NCI-H510A (cell line): Measurements from ENCODE around the gene GAPT.

Experiments used
- DNase-seq: peaks from one replicate; lab custom pipeline; 2025; lab: John Stamatoyannopoulos, UW

Gene GAPT

GRCh38 chr5:58491216-58491892 lies at the start of gene GAPT:
TSS of gene GAPT (plus strand) at chr5:58491435. CDS start at chr5:58494537, 3,102 bp downstream.
- no peak for DNase-seq

GRCh38 chr5:58444805-58445204 lies 46.4 kb upstream of the GAPT start:
- DNase-seq = no peak

DNA sequence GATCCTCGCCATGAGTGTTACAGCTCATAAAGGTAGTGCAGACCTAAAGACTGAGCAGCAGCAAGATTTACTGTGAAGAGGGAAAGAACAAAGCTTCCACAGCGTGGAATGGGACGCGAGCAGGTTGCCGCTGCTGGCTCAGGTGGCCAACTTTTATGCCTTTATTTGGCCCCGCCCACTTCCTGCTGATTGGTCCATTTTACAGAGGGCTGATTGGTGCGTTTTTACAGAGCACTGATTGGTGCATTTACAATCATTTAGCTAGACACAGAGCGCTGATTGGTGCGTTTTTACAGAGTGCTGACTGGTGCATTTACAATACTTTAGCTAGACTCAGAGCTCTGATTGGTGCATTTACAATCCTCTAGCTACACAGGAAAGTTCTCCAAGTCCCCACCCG lies 45.2 kb upstream of the GAPT start:
- no peak for DNase-seq

GRCh38 chr5:58447226-58447625 lies 44.0 kb upstream of the GAPT start:
- DNase-seq = no peak

- DNase-seq = no peak
These were observed 41.2 kb upstream of the GAPT start for GRCh38 chr5:58450018-58450417.

- no peak for DNase-seq
These were observed 40.2 kb upstream of the GAPT start for GRCh38 chr5:58450811-58451629.

- no peak for DNase-seq
These were observed 39.3 kb upstream of the GAPT start for GRCh38 chr5:58451732-58452565.

DNA sequence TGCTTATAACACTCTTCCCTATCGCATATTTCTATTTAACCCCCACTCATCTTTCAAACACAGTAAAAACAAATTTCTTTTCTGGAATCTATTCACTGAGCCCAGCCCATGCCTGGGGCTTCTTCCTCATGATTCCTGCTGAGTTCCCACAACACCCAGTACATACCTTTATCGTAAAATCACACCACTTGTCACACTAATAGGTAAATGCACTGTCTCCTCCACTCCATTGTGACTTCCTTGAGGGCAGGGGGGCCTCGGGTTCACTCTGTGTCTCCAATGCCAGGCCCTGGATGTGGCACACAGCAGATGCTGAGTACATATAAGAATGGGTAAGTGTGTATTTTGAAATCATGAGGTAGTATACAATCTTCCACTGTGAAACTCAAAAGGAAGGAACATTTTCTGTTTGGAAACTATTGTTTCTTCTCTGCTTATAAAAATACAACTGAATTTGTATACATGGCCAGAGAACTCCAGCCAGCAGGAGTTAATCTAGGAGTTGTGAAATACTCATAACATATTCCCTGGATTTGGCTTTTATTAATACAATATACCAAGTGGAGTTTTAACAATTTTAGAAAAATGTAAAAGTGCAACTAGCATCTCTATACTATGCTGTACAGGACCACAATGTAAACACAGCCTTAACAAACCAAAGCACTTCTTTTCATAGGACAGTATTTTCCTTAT lies 38.5 kb upstream of the GAPT start:
- DNase-seq = no peak

- DNase-seq = no peak
These were observed 37.9 kb upstream of the GAPT start for GRCh38 chr5:58453306-58453705.

DNA sequence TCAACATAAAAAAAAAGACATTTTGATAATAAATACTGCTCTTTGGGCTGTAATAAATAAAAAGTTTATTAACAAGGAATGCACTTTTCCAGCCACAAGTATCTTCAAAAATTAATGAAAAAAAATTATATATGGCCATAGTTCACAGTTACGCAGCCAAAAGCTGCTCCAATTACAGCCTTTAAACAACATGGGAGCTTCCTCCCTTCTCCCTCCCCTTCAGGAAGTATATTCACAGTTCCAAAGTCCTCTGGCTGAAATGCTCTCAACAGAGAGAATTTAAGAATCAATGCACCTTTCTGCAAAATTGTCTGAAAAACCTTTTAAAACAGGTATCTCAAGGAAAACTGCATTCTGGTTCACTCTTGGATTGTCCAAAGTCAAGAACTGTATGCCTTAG lies 37.2 kb upstream of the GAPT start:
- no peak for DNase-seq

DNA sequence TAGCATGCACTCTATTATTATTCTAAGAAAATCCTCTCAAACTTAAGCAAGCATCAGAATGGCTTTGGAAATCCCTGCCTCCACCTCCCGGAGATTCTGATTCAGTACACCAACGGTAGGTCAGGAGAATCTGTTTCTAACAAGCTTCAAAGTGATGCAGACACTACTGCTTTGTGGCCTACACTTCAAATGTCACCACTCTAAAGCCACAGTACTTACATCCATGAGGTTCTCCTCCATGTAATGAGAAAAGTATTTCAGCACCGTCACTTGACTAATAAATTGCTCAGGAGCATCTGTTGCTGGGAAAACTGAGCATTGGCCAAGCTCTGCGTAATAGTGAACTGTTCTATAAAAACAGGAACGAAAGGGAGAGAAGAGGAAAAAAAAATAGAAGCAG lies 36.2 kb upstream of the GAPT start:
- no peak for DNase-seq

DNA sequence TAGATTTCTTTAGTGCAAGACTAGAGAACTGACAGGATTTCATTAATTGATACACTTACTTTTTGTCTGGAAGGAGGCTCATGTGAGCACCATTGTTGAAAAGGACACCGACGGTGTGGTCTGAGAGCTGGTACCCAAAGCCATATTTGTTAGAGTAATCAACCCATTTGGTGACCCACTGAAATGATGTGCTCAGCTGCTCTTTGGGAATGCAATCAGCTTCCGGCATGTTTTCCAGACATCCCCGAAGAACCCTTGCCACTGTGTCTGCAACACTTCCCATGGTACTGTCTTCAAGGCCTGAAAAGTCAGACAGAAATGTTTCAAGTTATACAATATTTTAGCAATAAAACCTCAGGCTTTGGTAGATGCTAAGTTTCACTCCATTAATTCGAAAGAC lies 35.8 kb upstream of the GAPT start:
- DNase-seq = no peak

- DNase-seq = no peak
These were observed 35.2 kb upstream of the GAPT start for GRCh38 chr5:58456026-58456425.

DNA sequence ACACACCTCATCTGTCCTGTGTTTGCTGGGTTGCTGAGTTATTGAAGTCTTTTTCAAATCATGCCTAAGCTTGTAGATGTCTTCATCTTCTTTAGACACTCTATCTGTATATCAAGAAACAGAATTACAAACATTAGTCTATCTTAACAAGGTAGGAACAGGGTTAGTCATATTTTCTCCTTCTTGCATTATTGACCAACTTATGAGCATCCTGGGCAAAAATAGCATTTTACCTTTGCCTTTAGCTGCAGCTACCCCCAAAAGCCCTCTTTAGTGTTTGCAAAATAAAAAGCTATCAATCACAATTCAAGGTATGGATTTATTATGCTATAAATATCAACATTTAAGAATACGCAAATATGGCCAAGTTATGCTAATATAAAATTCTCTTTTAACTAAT lies 34.7 kb upstream of the GAPT start:
- DNase-seq = no peak

- DNase-seq = no peak
These were observed 34.2 kb upstream of the GAPT start for GRCh38 chr5:58457050-58457449.

DNA sequence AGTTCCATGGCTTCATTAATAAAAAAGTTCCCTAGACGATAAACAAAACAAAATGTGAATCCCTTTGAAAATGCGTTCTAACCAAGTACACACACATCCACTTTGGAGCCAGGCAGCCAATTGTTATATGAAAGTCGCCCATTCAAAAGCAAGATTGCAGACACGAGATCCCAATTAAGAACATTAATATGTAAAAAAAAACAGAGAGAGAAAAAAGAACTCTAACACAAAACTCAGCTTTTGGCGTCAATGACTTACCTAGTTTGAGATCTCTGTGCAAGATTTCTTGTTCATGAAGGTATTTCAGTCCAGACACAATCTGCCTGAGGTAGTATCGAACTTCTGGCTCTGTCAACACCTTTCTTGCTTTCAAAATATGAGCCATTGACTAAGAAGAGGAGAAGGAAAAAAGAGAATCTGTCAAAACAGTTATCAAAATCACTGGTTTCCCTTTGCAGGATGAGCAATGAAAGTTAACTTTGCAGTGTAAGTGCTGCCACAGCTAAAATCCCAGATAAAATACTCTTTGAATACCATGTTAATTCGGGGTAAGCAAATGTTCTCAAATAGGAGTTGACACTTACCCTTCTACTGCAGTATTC lies 33.0 kb upstream of the GAPT start:
- no peak for DNase-seq

DNA sequence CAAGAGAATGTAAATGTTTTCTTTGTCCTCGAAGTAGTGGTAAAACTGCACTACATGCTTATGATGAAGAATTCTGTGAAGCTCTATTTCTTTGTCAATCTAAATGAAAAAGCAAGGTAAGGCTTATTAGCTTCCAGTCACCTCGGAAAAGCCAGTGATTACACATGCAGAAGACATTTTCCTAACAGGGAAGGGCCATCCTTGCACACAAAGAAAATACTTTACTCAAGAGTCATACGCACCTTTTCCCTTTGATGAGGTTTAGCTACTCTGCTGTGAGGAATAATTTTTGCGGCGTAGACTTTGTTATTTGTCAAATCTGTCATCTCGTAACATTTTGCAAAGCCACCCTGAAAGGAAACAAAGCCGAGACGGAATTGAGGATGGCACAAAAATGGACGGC lies 32.5 kb upstream of the GAPT start:
- no peak for DNase-seq

DNA sequence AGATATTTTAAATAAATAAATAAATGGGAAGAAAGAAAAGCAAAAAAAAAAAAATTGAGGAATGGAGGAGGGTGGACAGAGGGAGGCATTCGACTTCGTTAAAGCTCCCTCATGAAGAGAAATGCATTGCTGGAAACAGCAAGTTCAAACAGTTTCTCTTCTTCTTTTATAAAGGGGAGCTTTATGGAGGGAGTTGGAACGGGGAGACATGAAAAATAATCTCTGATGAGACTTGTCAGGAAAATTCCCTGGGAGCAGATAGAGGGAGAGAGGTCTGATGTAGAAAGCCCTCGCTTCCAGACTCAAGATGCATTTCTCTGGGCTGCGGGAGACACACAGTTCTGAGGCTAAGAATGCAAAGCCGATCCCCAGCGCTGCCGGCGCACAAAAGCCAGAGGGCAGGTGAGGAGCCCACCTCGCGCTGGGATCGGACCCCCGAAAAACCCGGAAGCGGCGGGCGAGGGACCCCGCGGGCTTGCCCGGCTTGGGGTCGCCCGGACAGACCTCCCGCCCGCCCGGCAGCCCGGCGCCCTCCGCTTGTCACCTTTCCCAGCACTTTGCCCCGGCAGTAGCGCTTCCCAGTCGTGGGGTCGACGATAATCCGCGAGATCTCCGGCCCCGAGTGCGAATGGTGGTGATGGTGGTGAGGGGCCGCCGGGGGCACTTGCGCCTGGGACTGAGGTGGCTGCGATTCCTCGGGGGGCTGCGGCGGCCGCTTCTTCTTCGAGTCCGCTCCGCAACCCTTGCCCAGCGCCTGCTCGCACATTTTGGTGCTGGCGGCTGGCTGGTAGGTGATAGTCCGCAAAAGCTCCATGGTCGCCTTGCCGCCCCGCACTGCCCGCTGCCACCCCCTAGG lies 31.9 kb upstream of the GAPT start:
- no peak for DNase-seq

DNA sequence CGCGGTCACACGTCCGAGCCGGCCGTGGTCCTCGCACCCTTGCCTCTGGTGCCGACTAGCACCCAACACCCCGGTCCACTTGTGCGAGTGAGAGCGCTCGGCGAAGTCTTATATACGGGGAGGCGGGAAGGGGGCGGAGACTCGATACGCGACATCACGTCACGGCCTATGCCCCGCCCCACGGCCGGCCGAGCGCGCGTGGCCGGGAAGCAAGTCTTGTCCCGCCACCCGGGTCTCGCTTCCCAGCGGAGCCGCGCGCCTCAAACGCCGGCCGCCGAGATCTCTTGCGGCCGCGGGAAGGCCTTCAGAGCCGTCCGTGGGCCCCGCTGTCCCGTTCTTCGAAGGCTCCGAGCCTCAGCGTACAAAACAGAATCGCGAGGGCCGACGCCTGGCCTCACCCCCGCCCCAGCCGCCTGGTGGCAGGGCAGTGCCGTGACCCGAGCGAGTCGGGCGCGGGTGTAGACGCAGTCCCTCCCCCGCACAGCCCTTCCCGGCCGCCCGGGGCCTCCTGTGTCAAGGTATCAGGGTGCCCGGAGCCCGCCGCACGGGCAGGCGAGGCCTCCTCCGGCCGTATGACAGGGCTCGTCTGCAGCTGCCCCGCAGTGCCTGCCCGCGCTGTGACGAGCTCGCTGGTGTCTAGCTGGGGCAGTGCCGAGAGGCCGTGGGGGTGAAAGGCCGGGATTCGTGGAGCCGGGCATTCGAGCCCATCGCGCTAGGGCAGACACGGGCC lies 31.1 kb upstream of the GAPT start, which contains the start of gene PLK2:
Gene PLK2, minus strand, starts transcription at position 85 of the 730 bp plus-strand sequence. CDS start 127 bp downstream, outside the sequence.
- DNase-seq = no peak

DNA sequence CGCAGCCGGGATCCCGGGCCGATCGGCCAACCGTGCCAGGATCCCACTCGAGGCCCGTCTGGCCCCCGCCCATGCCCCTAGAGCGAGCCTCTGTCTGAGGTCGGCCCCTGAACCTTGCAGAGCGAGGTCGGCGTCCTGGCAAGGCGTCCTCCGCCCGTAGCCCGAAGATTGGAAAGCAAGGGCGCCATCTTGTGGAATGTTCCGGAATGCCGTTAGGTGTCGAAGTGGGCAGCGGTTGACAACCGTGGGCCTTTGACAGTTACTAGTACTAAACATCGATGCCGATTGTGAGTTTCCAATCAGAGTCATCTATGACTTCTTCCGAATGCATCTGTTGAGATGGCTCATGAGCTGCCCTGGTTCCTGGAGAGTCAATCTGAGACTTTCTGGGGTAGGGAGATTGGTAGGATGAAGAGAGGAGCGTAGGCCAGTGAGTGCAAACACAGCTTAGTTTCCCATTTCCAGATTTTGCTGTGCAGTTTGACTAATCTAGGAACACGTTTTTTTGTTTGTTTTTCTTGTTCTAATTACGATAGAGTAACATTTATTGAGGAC lies 30.4 kb upstream of the GAPT start:
- DNase-seq = peak; percentile 43
